ENCODE results near the gene PRDM9. TPM values are rescaled to one million over a fixed set of nuclear protein-coding genes. Genes with fewer than 3 reads are reported as not detected.
A peak's percentile ranks its signal among the peaks of the same experiment; 100 is the strongest.

PRDM9 gene
- total RNA-seq, 6 experiments from 2014 or later: not detected

- intact Hi-C loops (cut with DNase I): no loop called here
- Histone ChIP-seq H3K4me1 (peaks cover 0 to 28% (median 4%) of the 10 kb centered on the region in 4 donors), H3K36me3 (no peaks in the 10 kb centered on the region), H3K9me3 (no peaks in the 10 kb centered on the region), H3K4me3 (no peak overlapping the region), H3K27ac (peak overlapping the region in 2 of 3 donors; percentile 18 to 77), H3K27me3 (no peaks in the 10 kb centered on the region)
- TF ChIP-seq POLR2A (IDR thresholded peaks at IDR 0.05): no peak
- ATAC-seq: peak; percentile 87 to 97 (median 94)
- WGBS (ENCODE audit: insufficient coverage, low coverage, low lambda C conversion rate, missing lambda C conversion rate): 16% methylated on average over 2 of the region's 2 CpGs
- no peak for DNase-seq
Observed at GRCh38 chr5:23466401-23466912, 41.0 kb upstream of the PRDM9 start.

- H3K9me3 ChIP-seq: no peaks in the 10 kb centered on the region
- H3K27me3 ChIP-seq: no peaks in the 10 kb centered on the region
- ATAC-seq: no peak
- H3K27ac ChIP-seq: no peak overlapping the region
- TF ChIP-seq POLR2A (IDR thresholded peaks at IDR 0.05) (no peak), CTCF (IDR thresholded peaks at IDR 0.05) (no peak)
- H3K4me1 ChIP-seq: peaks cover 0 to 18% (median 4%) of the 10 kb centered on the region in 4 donors
- 52% methylated on average over 3 of the region's 3 CpGs for WGBS (ENCODE audit: insufficient coverage, low coverage, low lambda C conversion rate, missing lambda C conversion rate)
- no peak overlapping the region for H3K4me3 ChIP-seq
- no peak for DNase-seq
- H3K36me3 ChIP-seq: no peaks in the 10 kb centered on the region
- intact Hi-C loops (cut with DNase I): no loop called here
Observed at GRCh38 chr5:23468658-23469057, 38.8 kb upstream of the PRDM9 start.

- H3K4me1 ChIP-seq: peaks cover 0 to under 1% (median 0%) of the 10 kb centered on the region in 4 donors
- no peak for TF ChIP-seq POLR2A (IDR thresholded peaks at IDR 0.05)
- no peak for TF ChIP-seq CTCF (IDR thresholded peaks at IDR 0.05)
- no peaks in the 10 kb centered on the region for H3K27me3 ChIP-seq
- no peaks in the 10 kb centered on the region for H3K36me3 ChIP-seq
- no peak overlapping the region for H3K4me3 ChIP-seq
- H3K9me3 ChIP-seq: no peaks in the 10 kb centered on the region
- intact Hi-C loops (cut with DNase I): no loop called here
- DNase-seq (no peak), ATAC-seq (no peak)
- no peak overlapping the region for H3K27ac ChIP-seq
Observed at GRCh38 chr5:23473915-23474314, 33.5 kb upstream of the PRDM9 start.

- Histone ChIP-seq H3K36me3 (no peaks in the 10 kb centered on the region), H3K4me3 (no peak overlapping the region), H3K27ac (no peak overlapping the region), H3K27me3 (no peaks in the 10 kb centered on the region), H3K9me3 (no peaks in the 10 kb centered on the region), H3K4me1 (no peaks in the 10 kb centered on the region)
- intact Hi-C loops (cut with DNase I): no loop called here
- DNase-seq (no peak), ATAC-seq (no peak)
- 13% methylated on average over 1 of the region's 1 CpG for WGBS (ENCODE audit: insufficient coverage, low coverage, low lambda C conversion rate, missing lambda C conversion rate)
- TF ChIP-seq POLR2A (IDR thresholded peaks at IDR 0.05) (no peak), CTCF (IDR thresholded peaks at IDR 0.05) (no peak)
Observed at GRCh38 chr5:23474315-23474714, 33.1 kb upstream of the PRDM9 start.

GRCh38 chr5:23476580-23476979, 30.8 kb upstream of the PRDM9 start:
- Histone ChIP-seq H3K4me3 (no peak overlapping the region), H3K9me3 (no peaks in the 10 kb centered on the region), H3K36me3 (no peaks in the 10 kb centered on the region), H3K27ac (no peak overlapping the region), H3K4me1 (no peaks in the 10 kb centered on the region), H3K27me3 (no peaks in the 10 kb centered on the region)
- ATAC-seq (no peak), DNase-seq (no peak)
- intact Hi-C loops (cut with DNase I): no loop called here
- WGBS (ENCODE audit: insufficient coverage, low coverage, low lambda C conversion rate, missing lambda C conversion rate): 71% methylated on average over 1 of the region's 1 CpG
- TF ChIP-seq POLR2A (IDR thresholded peaks at IDR 0.05) (no peak), CTCF (IDR thresholded peaks at IDR 0.05) (no peak)

Data from right lobe of liver (tissue), 6 donors.